Naive B cell (primary cell): Measurements from ENCODE around the gene PPP2R2D. TPM values are rescaled to one million over a fixed set of nuclear protein-coding genes. Genes with fewer than 3 reads are reported as not detected.
"Not testable (repeated sequence)": the region's sequence is repeated elsewhere in the genome, so short reads cannot be mapped to it uniquely, and the experiment has no call there.

Experiments
- ATAC-seq, 2 donors: fragments of 150-1000 bp; cut with Tn5 transposase; 2 replicates each; pipeline ENCODE4 v1.10.0; 2021; ENCODE audit warnings: low read depth in 2 of 2, mild to moderate bottlenecking in 2 of 2, moderate library complexity in 2 of 2
- DNase-seq: peaks from one replicate; pipeline ENCODE4 v3.0.0; 2022
- H3K27ac Mint-ChIP-seq, 6 donors: one replicate each; pipeline ENCODE4 v1.8.0; 2020 to 2022; ENCODE audit warnings: mild to moderate bottlenecking in 6 of 6, mixed read lengths in 6 of 6, moderate library complexity in 5 of 6, inconsistent platforms in 2 of 6
- H3K27me3 Mint-ChIP-seq, 3 donors: one replicate each; pipeline ENCODE4 v1.8.0; 2021 to 2022; ENCODE audit warnings: mixed read lengths in 3 of 3, mild to moderate bottlenecking in 1 of 3
- H3K36me3 Mint-ChIP-seq, 2 donors: one replicate each; pipeline ENCODE4 v1.8.0; 2020 to 2022; ENCODE audit warnings: mixed read lengths in 2 of 2, inconsistent platforms in 1 of 2, mild to moderate bottlenecking in 1 of 2
- H3K4me1 Mint-ChIP-seq, 3 donors: one replicate each; pipeline ENCODE4 v1.8.0; 2020 to 2022; ENCODE audit warnings: mixed read lengths in 3 of 3, inconsistent platforms in 1 of 3, mild to moderate bottlenecking in 1 of 3, moderate library complexity in 1 of 3
- H3K4me3 Mint-ChIP-seq, 8 donors: one replicate each; pipeline ENCODE4 v1.8.0; 2020 to 2022; ENCODE audit warnings: mild to moderate bottlenecking in 8 of 8, mixed read lengths in 8 of 8, moderate library complexity in 8 of 8, inconsistent platforms in 2 of 8
- H3K9me3 Mint-ChIP-seq, 7 donors: one replicate each; pipeline ENCODE4 v1.8.0; 2020 to 2022; ENCODE audit warnings: mixed read lengths in 7 of 7, mild to moderate bottlenecking in 5 of 7, inconsistent platforms in 2 of 7, moderate library complexity in 1 of 7
- polyA plus RNA-seq, 6 donors: library from polyadenylated mRNA; unstranded; fragments of 300-500 nt; fragmentation: Illumina TruSeq; gene quantifications; one replicate each; pipeline ENCODE4 v1.2.3, GENCODE V29; 2021; ENCODE audit warnings: low read depth in 6 of 6

PPP2R2D gene
- polyA plus RNA-seq, 6 donors from 2014 or later = 15.0 to 27.4 (median 22.3) TPM

DNA sequence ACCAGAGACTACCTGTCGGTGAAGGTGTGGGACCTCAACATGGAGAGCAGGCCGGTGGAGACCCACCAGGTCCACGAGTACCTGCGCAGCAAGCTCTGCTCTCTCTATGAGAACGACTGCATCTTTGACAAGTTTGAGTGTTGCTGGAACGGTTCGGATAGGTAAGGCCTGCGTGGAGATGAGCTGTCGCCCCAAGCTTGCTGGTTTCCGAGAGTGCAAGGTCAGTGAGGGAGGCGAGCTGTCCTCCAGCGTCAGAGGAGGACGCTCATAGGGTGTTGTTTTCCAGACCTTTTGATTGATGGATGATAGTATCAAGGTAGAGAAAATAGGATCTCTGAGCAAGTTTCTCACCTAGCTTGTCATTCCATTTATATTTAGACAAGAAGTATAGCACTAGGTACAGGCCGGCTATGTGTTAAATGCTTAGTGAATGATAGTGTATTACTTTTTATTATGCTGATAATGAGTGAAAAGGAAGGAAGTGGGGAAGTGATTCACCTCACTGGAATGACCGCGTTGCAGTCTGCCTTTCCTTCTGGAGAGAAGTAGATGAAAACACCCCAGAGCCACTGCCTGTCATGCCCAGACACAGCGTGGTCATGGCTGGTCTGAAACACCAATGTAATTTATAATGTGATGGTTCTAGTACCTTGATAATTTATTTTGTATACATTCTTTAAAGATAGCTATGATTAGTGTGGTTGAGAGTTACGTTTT lies 47.0 kb downstream of the PPP2R2D start:
- H3K4me1 Mint-ChIP-seq = no peaks in the 10 kb centered on the region
- H3K9me3 Mint-ChIP-seq = no peaks in the 10 kb centered on the region
- ATAC-seq = no peak
- H3K36me3 Mint-ChIP-seq = peaks cover 25 to 26% of the 10 kb centered on the region in 2 donors
- no peak overlapping the region for H3K27ac Mint-ChIP-seq
- no peak overlapping the region for H3K4me3 Mint-ChIP-seq
- DNase-seq = no peak
- no peaks in the 10 kb centered on the region for H3K27me3 Mint-ChIP-seq

DNA sequence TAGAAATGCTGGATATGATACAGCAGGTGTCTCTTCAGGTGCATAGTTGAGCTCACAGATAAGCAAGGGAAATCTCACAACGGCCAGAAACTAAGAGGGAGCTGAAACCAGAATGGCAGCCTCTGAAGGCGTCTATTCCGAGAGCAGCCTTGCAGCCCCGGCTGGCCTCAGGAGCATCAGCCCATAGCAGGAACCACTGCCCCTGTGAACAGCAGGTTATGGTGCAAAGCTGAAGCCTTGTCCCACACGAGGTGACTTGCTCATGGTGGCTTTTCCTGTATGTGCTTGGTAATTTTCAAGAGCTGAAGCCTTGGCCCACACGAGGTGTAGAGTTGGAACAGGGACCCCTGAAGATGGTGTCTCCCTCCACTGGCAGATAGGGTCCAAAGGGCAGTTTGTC lies 47.7 kb downstream of the PPP2R2D start:
- Mint-ChIP-seq H3K9me3 (no peaks in the 10 kb centered on the region), H3K27me3 (no peaks in the 10 kb centered on the region), H3K36me3 (peaks cover 25 to 26% of the 10 kb centered on the region in 2 donors), H3K4me1 (no peaks in the 10 kb centered on the region), H3K4me3 (no peak overlapping the region), H3K27ac (peak overlapping the region in 1 of 6 donors; percentile 49)
- ATAC-seq (no peak), DNase-seq (no peak)

DNA sequence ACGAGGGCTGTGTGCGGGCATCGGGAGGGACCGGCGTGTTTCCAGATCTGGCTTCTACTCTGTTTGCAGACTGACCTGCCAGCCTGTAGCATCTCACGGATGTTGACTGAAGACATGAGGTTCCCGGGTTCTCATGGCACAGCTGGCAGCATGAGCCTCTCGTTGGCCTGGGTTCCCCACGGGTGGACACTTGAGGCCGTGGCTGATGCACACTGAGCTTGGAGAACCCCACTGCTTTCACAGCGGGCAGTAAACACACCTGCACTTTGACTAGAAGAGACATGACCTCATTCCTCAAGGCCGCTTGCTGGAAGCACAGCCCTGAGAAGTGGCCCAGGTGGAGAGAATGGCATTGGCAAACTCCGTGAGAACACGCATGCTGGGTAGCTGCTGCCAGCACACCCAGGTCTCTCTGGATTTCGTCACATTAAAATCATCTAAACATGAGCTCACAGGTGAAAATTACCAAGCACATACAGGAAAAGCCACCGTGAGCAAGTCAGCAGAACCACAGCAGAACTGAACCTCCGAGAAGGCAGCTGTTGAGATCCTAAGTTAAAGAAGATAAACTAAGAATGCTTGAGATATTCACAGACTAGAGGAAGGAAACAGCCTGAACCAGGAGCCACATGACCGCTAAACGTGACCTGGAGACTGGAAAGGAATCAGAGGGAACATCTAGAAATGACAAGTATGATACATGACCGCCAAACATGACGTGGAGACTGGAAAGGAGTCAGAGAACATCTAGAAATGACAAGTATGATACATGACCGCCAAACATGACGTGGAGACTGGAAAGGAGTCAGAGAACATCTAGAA lies 48.4 kb downstream of the PPP2R2D start:
- Mint-ChIP-seq H3K36me3 (peaks cover 25 to 26% of the 10 kb centered on the region in 2 donors), H3K27me3 (no peaks in the 10 kb centered on the region), H3K4me1 (peaks cover 0 to 4% (median 4%) of the 10 kb centered on the region in 3 donors), H3K4me3 (no peak overlapping the region), H3K9me3 (no peaks in the 10 kb centered on the region), H3K27ac (peak overlapping the region in 1 of 6 donors; percentile 49)
- ATAC-seq (no peak), DNase-seq (no peak)

DNA sequence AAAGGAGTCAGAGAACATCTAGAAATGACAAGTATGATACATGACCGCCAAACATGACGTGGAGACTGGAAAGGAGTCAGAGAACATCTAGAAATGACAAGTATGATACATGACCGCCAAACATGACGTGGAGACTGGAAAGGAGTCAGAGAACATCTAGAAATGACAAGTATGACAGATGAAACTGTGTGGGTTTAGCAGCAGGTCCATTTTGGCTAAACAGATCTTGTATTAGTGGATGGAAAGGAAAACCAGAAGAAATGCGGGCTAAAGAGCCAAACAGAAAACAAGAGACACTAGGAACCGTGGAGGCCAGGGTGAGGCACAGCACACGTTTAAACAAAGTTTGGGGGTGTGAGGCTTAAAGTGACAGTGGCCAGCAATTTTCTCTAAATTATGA lies 49.1 kb downstream of the PPP2R2D start:
- H3K36me3 Mint-ChIP-seq = peaks cover 26 to 29% of the 10 kb centered on the region in 2 donors
- H3K4me3 Mint-ChIP-seq, H3K27ac Mint-ChIP-seq, ATAC-seq, DNase-seq, H3K9me3 Mint-ChIP-seq, H3K27me3 Mint-ChIP-seq, H3K4me1 Mint-ChIP-seq: not testable (repeated sequence)

DNA sequence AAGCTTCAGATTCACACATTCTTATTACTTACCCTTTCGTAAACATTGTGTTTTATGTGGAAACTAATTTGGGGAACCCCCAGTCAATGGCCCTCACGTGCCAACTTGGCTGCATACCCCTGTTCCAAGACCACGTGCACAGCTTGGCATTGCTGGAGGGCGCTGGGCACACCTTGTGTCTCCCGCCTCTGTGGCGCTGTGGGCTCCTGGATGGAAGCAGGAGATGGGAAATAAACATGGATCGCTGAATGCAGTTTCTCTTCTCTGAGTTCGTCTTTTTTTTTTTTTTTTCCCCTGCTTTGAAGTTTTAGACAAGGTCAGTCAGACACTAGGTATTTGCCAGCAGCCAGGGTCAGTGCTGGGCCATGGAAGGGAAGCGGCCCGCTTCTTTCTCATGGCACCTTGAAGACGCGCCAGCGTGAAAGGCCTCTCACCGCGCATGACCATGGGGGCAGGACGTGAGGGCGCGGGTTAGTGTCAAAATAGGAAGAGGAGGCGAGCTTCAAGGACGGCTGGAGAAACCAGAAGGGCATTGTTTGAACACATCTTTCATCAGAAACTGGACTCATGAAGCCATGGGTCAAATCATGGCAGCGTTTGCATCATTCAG lies 53.7 kb downstream of the PPP2R2D start:
- no peaks in the 10 kb centered on the region for H3K27me3 Mint-ChIP-seq
- no peaks in the 10 kb centered on the region for H3K9me3 Mint-ChIP-seq
- H3K4me3 Mint-ChIP-seq = no peak overlapping the region
- H3K27ac Mint-ChIP-seq = peak overlapping the region in 1 of 6 donors; percentile 56
- H3K4me1 Mint-ChIP-seq = peaks cover 0 to 4% (median 4%) of the 10 kb centered on the region in 3 donors
- no peak for DNase-seq
- no peak for ATAC-seq
- peaks cover 10 to 18% of the 10 kb centered on the region in 2 donors for H3K36me3 Mint-ChIP-seq

DNA sequence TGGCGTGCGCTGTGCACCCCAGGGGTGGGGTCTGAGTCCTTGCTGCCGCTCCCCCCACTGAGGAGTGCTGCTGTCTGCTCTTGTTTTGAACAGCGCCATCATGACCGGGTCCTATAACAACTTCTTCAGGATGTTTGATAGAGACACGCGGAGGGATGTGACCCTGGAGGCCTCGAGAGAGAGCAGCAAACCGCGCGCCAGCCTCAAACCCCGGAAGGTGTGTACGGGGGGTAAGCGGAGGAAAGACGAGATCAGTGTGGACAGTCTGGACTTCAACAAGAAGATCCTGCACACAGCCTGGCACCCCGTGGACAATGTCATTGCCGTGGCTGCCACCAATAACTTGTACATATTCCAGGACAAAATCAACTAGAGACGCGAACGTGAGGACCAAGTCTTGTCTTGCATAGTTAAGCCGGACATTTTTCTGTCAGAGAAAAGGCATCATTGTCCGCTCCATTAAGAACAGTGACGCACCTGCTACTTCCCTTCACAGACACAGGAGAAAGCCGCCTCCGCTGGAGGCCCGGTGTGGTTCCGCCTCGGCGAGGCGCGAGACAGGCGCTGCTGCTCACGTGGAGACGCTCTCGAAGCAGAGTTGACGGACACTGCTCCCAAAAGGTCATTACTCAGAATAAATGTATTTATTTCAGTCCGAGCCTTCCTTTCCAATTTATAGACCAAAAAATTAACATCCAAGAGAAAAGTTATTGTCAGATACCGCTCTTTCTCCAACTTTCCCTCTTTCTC lies 55.0 kb downstream of the PPP2R2D start:
- no peak for ATAC-seq

DNA sequence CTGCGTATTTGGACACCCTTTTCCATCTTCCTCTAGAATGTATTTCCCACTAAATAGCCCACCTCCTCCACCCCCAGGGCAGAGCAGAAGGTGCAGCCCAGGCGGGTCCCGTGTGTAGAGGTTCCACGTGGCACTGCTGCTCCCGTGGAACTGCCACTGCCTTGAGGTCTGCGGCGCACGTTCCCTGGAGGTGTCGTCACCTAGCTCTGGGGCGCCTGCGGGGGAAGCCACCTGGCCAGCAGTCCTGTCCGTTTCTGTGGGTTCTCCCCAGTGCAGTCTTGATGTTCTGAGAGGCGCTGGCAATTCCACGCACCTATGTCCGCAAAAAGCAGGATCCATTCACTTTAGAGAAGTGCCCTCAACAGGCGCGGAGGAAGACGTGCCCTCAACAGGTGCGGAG lies 59.0 kb downstream of the PPP2R2D start:
- Mint-ChIP-seq H3K4me3 (no peak overlapping the region), H3K27ac (no peak overlapping the region), H3K27me3 (no peaks in the 10 kb centered on the region), H3K9me3 (no peaks in the 10 kb centered on the region), H3K4me1 (no peaks in the 10 kb centered on the region), H3K36me3 (peaks cover 10% of the 10 kb centered on the region in 2 donors)
- no peak for DNase-seq
- no peak for ATAC-seq

More for the DNA sequence above, 55.0 kb downstream of the PPP2R2D start:
- Mint-ChIP-seq H3K4me1 (peaks cover 0 to 4% (median 4%) of the 10 kb centered on the region in 3 donors), H3K27ac (no peak overlapping the region), H3K27me3 (no peaks in the 10 kb centered on the region), H3K4me3 (no peak overlapping the region), H3K36me3 (peaks cover 10 to 18% of the 10 kb centered on the region in 2 donors), H3K9me3 (no peaks in the 10 kb centered on the region)
- no peak for DNase-seq

DNA sequence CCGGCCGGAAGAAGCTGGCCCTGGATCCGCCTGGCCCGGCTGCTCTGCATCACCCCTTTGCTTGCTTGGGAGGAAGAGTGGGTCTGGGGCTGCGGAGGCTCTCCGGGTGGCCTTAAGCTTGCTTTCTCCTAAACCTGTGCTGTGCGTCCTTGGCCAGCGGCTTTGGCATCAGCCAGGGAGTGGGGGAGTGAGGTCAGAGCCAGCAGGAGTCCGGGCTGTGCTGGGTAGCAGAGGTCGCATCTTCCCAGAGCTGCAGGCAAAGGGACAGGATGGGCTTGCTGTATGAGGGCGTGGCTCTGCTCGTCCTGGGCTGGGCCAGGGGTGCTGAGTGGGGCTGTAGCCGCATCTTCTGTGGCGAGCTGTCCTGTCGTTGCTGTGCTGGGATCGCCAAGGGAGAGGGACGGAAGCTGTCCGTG lies 59.8 kb downstream of the PPP2R2D start:
- Mint-ChIP-seq H3K27me3 (no peaks in the 10 kb centered on the region), H3K27ac (no peak overlapping the region), H3K4me1 (no peaks in the 10 kb centered on the region), H3K36me3 (peaks cover 2 to 7% of the 10 kb centered on the region in 2 donors), H3K4me3 (no peak overlapping the region), H3K9me3 (no peaks in the 10 kb centered on the region)
- no peak for ATAC-seq
- no peak for DNase-seq

DNA sequence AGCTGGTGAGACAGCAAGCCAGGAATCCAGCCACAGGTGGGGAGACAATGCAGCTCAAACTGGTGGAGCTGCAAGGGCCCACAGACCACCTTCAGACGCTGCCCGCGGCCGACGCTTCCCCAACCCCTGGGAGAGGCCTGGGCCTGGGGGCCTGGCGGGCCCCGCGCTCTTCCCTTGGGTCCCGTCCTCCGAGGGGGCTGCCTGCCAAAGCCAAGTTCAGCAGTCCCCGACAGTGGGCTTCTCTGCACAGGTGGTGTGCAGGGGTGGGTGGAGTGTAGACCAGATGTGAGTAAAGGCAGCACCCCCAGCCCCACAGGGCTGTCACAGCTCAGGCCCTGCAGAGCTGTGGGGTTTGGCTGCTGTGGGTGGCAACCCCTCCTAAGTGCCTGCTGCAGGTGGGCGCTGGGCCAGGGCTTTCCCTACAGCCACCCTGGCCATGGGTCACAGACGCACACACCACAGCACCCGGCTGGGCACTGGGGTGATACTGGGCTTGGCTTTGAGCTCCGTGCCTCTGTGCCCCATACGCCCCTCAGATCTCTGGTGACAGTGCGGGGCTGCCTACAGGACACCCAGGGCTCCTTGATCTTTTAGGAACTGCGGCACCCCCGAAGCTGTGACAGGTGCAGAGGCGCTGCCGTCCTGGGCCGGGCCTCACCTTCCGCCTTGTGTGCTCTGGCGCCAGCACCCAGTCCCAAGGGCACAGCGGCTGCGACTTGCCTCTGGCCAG lies 60.4 kb downstream of the PPP2R2D start:
- H3K4me1 Mint-ChIP-seq = no peaks in the 10 kb centered on the region
- no peaks in the 10 kb centered on the region for H3K27me3 Mint-ChIP-seq
- H3K36me3 Mint-ChIP-seq = peaks cover 0 to 1% of the 10 kb centered on the region in 2 donors
- peak overlapping the region in 2 of 6 donors; percentile 29 to 68 for H3K27ac Mint-ChIP-seq
- DNase-seq = no peak
- no peaks in the 10 kb centered on the region for H3K9me3 Mint-ChIP-seq
- no peak for ATAC-seq
- no peak overlapping the region for H3K4me3 Mint-ChIP-seq

DNA sequence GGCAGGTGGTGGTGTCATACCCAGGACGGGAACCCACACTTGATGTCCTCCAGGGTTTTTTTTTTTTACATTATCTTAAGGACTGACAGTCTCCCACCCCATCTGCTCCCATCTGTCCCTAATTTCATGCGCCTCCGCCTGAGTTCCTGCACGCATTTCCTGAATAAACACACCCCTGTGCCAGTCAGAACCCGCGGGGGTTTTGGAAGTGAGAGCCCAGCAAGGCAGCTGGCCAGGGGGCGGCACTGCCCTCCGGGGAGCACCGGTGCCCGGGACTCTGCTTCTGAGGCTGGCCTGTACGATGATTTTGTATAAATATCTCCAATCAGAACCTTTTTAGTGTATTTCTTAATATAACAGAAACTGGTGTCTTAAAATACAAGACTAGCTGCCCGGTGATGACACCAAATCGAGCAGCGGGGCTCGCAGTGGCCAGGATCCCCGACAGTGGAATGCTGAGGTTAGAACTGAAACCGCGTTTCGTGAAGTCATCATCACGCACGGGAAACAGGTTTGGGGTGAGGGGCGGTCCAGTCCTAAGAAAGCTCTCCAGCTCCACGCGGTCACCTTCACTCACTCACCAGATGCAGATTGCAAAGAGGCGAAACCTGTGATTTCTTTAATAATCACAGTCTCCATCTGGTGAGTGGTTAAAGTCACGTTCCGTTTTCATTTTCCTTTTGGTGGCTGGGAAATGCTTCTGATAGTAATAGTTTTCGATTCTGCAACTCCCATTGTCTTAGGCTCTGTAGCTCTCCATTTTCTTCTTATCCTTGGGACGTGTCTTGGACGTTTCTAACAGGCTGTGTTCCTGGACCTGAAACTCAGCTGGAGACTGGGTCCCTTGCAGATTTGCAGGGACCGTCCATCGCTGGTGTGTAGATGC lies 61.2 kb downstream of the PPP2R2D start:
- Mint-ChIP-seq H3K27me3 (no peaks in the 10 kb centered on the region), H3K4me3 (peak overlapping the region in 2 of 8 donors; percentile 54 to 57)

DNA sequence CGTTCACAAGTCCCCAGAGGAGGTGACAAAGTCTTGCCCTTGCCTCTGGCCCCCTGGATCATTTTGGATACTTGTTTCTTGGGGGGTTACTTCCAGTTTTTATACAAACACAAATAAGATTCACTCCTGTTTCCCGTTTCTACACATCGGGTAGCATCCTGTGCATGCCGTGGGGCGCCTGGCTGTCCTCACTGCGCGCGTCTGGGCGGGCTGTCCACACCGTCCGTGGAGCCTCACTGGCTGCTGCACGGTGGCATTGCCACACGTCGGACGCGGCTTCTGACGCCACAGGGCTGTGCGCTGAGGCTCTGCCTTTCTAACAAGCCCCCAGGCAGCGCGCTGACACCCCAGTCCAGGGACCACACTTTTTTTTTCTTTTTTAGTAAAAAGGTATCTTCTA lies 62.5 kb downstream of the PPP2R2D start:
- Mint-ChIP-seq H3K27ac (no peak overlapping the region), H3K4me3 (no peak overlapping the region), H3K4me1 (no peaks in the 10 kb centered on the region), H3K9me3 (no peaks in the 10 kb centered on the region), H3K27me3 (no peaks in the 10 kb centered on the region), H3K36me3 (peaks cover 0 to under 1% of the 10 kb centered on the region in 2 donors)
- no peak for DNase-seq
- no peak for ATAC-seq

More for the DNA sequence above, 61.2 kb downstream of the PPP2R2D start:
- ATAC-seq (no peak), DNase-seq (no peak)
- Mint-ChIP-seq H3K9me3 (no peaks in the 10 kb centered on the region), H3K36me3 (no peaks in the 10 kb centered on the region), H3K27ac (peak overlapping the region in 1 of 6 donors; percentile 70), H3K4me1 (no peaks in the 10 kb centered on the region)

DNA sequence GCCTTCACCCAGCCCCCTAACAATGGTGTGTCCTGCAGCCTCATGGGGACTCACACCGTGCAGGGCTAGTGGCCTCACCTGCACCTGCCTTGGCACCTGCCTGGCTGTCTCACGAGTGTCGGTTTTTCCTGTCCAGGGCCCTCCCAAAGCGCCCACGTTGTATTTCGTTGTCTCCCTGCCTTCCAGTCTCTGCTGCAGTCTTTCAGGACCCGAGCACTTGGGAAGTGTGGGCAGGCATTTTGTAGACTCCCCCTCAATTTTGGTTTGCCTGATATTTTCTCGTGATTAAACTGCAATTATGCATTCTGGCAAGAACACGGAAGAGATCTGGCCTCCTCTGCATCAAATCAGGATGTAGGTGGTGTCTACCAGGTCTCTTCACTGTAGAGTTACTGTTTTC lies 63.0 kb downstream of the PPP2R2D start:
- DNase-seq = no peak
- no peak overlapping the region for H3K27ac Mint-ChIP-seq
- H3K4me3 Mint-ChIP-seq = no peak overlapping the region
- ATAC-seq = no peak
- no peaks in the 10 kb centered on the region for H3K4me1 Mint-ChIP-seq
- no peaks in the 10 kb centered on the region for H3K9me3 Mint-ChIP-seq
- H3K36me3 Mint-ChIP-seq = peaks cover 5% of the 10 kb centered on the region in 2 donors
- H3K27me3 Mint-ChIP-seq = no peaks in the 10 kb centered on the region
